H1 (cell line): ENCODE results near the gene CCDC107. TPM values are rescaled to one million over a fixed set of nuclear protein-coding genes. Genes with fewer than 3 reads are reported as not detected.

Experiments
- CTCF ChIA-PET: fragments of 300-600 bp; sonication (Branson Sonifier 250); formaldehyde crosslinking; loops from one replicate; lab custom pipeline; 2021; ENCODE audit not compliant: partially characterized antibody; lab: Charles Lee
- POLR2A ChIA-PET: fragments of 300-600 bp; sonication (Branson Sonifier 250); formaldehyde crosslinking; loops from one replicate; lab custom pipeline; 2021; ENCODE audit warnings: inconsistent platforms; ENCODE audit not compliant: partially characterized antibody; lab: Charles Lee
- DNase-seq, 2 experiments: peaks; one replicate each; pipeline versions ENCODE4 v3.0.0 to v3.0.0-alpha.2; 2010 to 2022; ENCODE audit warnings: low spot score in 2 of 2, low read depth in 1 of 2, mixed read lengths in 1 of 2
- FAIRE-seq: peaks from 2 replicates; lab custom pipeline; 2011; peaks lifted over from hg19 to GRCh38; lab: Jason Lieb, UNC
- H2AFZ ChIP-seq: 2 replicates; pipeline ENCODE4 v1.8.1; 2012; ENCODE audit warnings: low read length, inconsistent platforms
- H2AK5ac ChIP-seq: 2 replicates; pipeline ENCODE4 v1.6.1; 2013; ENCODE audit warnings: low read depth, low read length
- H2BK120ac ChIP-seq: replicated peaks from 2 replicates; pipeline ENCODE3; 2013; ENCODE audit warnings: low read depth, low read length, inconsistent platforms
- H2BK12ac ChIP-seq: 2 replicates; pipeline ENCODE4 v1.6.1; 2013; ENCODE audit warnings: low read depth, low read length
- H2BK15ac ChIP-seq: 2 replicates; pipeline ENCODE4 v1.6.1; 2013; ENCODE audit warnings: low read length
- H2BK20ac ChIP-seq: 2 replicates; pipeline ENCODE4 v1.6.1; 2013; ENCODE audit warnings: low read length
- H2BK5ac ChIP-seq: 2 replicates; pipeline ENCODE4 v1.6.1; 2013; ENCODE audit warnings: low read depth, low read length
- H3K14ac ChIP-seq: 2 replicates; pipeline ENCODE4 v1.6.1; 2013; ENCODE audit warnings: inconsistent platforms; ENCODE audit not compliant: insufficient read length
- H3K18ac ChIP-seq: 2 replicates; pipeline ENCODE4 v1.6.1; 2013; ENCODE audit warnings: low read length; ENCODE audit errors: extremely low read depth
- H3K23ac ChIP-seq: 2 replicates; pipeline ENCODE4 v1.6.1; 2013; ENCODE audit warnings: inconsistent platforms; ENCODE audit not compliant: insufficient read length
- H3K23me2 ChIP-seq: 2 replicates; pipeline ENCODE4 v1.6.1; 2013; ENCODE audit warnings: low read depth, low read length
- H3K27ac ChIP-seq: 2 replicates; pipeline ENCODE4 v1.6.1; 2011; ENCODE audit warnings: low read depth, low read length, inconsistent platforms
- H3K27me3 ChIP-seq, 4 experiments: replicated peaks in 1 of 4; 1 replicate in 1 of 4; 2 replicates in 3 of 4; pipeline versions ENCODE4 v1.6.1 to v1.8.1; 2011 to 2013; ENCODE audit warnings: low read length in 3 of 4, mild to moderate bottlenecking in 3 of 4, inconsistent platforms in 2 of 4, mixed read lengths in 2 of 4, moderate library complexity in 1 of 4; ENCODE audit not compliant: control insufficient read depth in 3 of 4, insufficient read depth in 3 of 4; ENCODE audit errors: extremely low read depth in 1 of 4
- H3K36me3 ChIP-seq, 4 experiments: 2 replicates each; pipeline versions ENCODE4 v1.6.1 to v1.8.1; 2011 to 2013; ENCODE audit warnings: mild to moderate bottlenecking in 4 of 4, low read length in 3 of 4, moderate library complexity in 2 of 4, control low read depth in 1 of 4, inconsistent platforms in 1 of 4; ENCODE audit not compliant: insufficient read depth in 4 of 4, control insufficient read depth in 2 of 4
- H3K4ac ChIP-seq: replicated peaks from 2 replicates; pipeline ENCODE3; 2013; ENCODE audit warnings: low read length, low read depth, mixed read lengths, inconsistent platforms; ENCODE audit not compliant: insufficient read length
- H3K4me1 ChIP-seq, 4 experiments: replicated peaks in 1 of 4; 1 replicate in 1 of 4; 2 replicates in 3 of 4; pipeline versions ENCODE4 v1.6.1 to v1.8.1; 2011 to 2013; ENCODE audit warnings: low read length in 3 of 4, inconsistent platforms in 2 of 4, mixed read lengths in 1 of 4; ENCODE audit not compliant: insufficient read depth in 4 of 4, control insufficient read depth in 3 of 4
- H3K4me2 ChIP-seq, 2 experiments: 2 replicates each; pipeline versions ENCODE4 v1.6.1 to v1.8.1; 2011 to 2013; ENCODE audit warnings: low read depth in 2 of 2, low read length in 2 of 2, control low read depth in 1 of 2, inconsistent platforms in 1 of 2, mild to moderate bottlenecking in 1 of 2; ENCODE audit not compliant: insufficient read depth in 1 of 2
- H3K4me3 ChIP-seq, 4 experiments: fragments of 200-600, 300-600 bp in 1 of 4; sonication (generic), shearing (Covaris generic), sonication (Bioruptor Twin) in 1 of 4; 2 replicates each; pipeline versions ENCODE4 v1.5.1 to v1.8.1; 2011 to 2016; ENCODE audit warnings: low read length in 4 of 4, low read depth in 3 of 4, control low read depth in 2 of 4, inconsistent platforms in 2 of 4, mild to moderate bottlenecking in 2 of 4, mixed read lengths in 1 of 4, moderate library complexity in 1 of 4; ENCODE audit not compliant: insufficient read depth in 2 of 4; ENCODE audit errors: extremely low read depth in 1 of 4
- H3K56ac ChIP-seq: replicated peaks from 2 replicates; pipeline ENCODE3; 2013; ENCODE audit warnings: low read depth, mild to moderate bottlenecking, mixed read lengths, low read length, inconsistent platforms; ENCODE audit not compliant: insufficient read length
- H3K79me1 ChIP-seq: 2 replicates; pipeline ENCODE4 v1.6.1; 2013; ENCODE audit warnings: low read depth, low read length, control low read depth
- H3K79me2 ChIP-seq, 2 experiments: 2 replicates each; pipeline versions ENCODE4 v1.6.1 to v1.8.1; 2012 to 2013; ENCODE audit warnings: low read length in 2 of 2, mild to moderate bottlenecking in 2 of 2, inconsistent platforms in 1 of 2; ENCODE audit not compliant: insufficient read depth in 2 of 2, control insufficient read depth in 1 of 2
- H3K9ac ChIP-seq, 4 experiments: replicated peaks in 1 of 4; 1 replicate in 1 of 4; 2 replicates in 3 of 4; pipeline versions ENCODE4 v1.6.1 to v1.8.1; 2011 to 2013; ENCODE audit warnings: low read depth in 3 of 4, low read length in 3 of 4, control low read depth in 2 of 4, mild to moderate bottlenecking in 2 of 4, moderate library complexity in 2 of 4, inconsistent platforms in 1 of 4; ENCODE audit errors: extremely low read depth in 1 of 4
- H3K9me3 ChIP-seq, 2 experiments: 2 replicates each; pipeline versions ENCODE4 v1.6.1 to v1.8.1; 2012 to 2013; ENCODE audit warnings: mild to moderate bottlenecking in 2 of 2, moderate library complexity in 2 of 2, control low read depth in 1 of 2, inconsistent platforms in 1 of 2, low read depth in 1 of 2, low read length in 1 of 2, mixed read lengths in 1 of 2; ENCODE audit not compliant: insufficient read depth in 2 of 2
- H4K20me1 ChIP-seq, 2 experiments: replicated peaks in 1 of 2; 2 replicates each; pipeline versions ENCODE3 to v1.8.1; 2011 to 2013; ENCODE audit warnings: inconsistent platforms in 2 of 2, low read length in 2 of 2, mild to moderate bottlenecking in 1 of 2; ENCODE audit not compliant: insufficient read depth in 2 of 2, control insufficient read depth in 1 of 2
- H4K5ac ChIP-seq: 2 replicates; pipeline ENCODE4 v1.6.1; 2013; ENCODE audit warnings: low read length, low read depth, mixed read lengths, inconsistent platforms; ENCODE audit not compliant: insufficient read length
- H4K8ac ChIP-seq: 2 replicates; pipeline ENCODE4 v1.8.0; 2013; ENCODE audit warnings: mild to moderate bottlenecking, moderate library complexity, low read length, inconsistent platforms; ENCODE audit not compliant: insufficient read depth; ENCODE audit errors: extremely low read depth
- H4K91ac ChIP-seq: replicated peaks from 2 replicates; pipeline ENCODE3; 2013; ENCODE audit warnings: low read length, mixed read lengths, inconsistent platforms; ENCODE audit not compliant: insufficient read length
- CREB1 ChIP-seq: IDR thresholded peaks from 2 replicates; pipeline ENCODE4 v1.6.1; 2012; ENCODE audit warnings: inconsistent platforms
- WGBS, 2 experiments: shearing (Covaris generic) in 1 of 2; methylation state at CpG; one replicate each; pipeline versions ENCODE4 v1.1.6 to v1.1.7; 2013 to 2015; ENCODE audit warnings: low lambda C conversion rate in 2 of 2, mixed read lengths in 2 of 2, inconsistent platforms in 1 of 2, low coverage in 1 of 2, missing lambda C conversion rate in 1 of 2; ENCODE audit not compliant: insufficient replicate concordance in 2 of 2, insufficient coverage in 1 of 2, insufficient read length in 1 of 2; ENCODE audit errors: extremely low coverage in 1 of 2, missing lambda C conversion rate in 1 of 2; 5-methylcytosine and 5-hydroxymethylcytosine counted together
- polyA plus RNA-seq, 7 experiments: library from polyadenylated mRNA; depleted of rRNA in 3 of 7; stranded (reverse) in 5 of 7; unstranded in 2 of 7; fragments of >200 nt in 5 of 7; fragments of 200-250 nt in 2 of 7; gene quantifications; 1 replicate in 5 of 7; 2 replicates in 1 of 7; 4 replicates in 1 of 7; pipeline versions ENCODE4 v1.2.1 to v1.2.3, GENCODE V29; 2011 to 2013; ENCODE audit warnings: missing spikeins in 2 of 7, mixed read lengths in 2 of 7
- total RNA-seq: library from RNA; stranded (reverse); fragmentation: NEBNext Ultra II Directional; extraction: Animal tissue kit (Norgen Biotek cat#: 25700); gene quantifications from 2 replicates; pipeline ENCODE4 v1.2.1, GENCODE V29; 2021

Gene CCDC107
- total and polyA plus RNA-seq, 2 of the 8 experiments (the other 6 are each of a cell fraction or from before 2014, with no cell fraction given) = 8.2 to 9.0 TPM

GRCh38 chr9:35661756-35662350 lies 3.8 kb downstream of the CCDC107 start:
- Histone ChIP-seq H3K79me1 (peaks cover 2% of the 10 kb centered on the region; the same call in 1 of the 2 replicates), H2BK12ac (no peak overlapping the region), H4K8ac (no peak overlapping the region), H3K18ac (no peak overlapping the region), H2BK20ac (no peak overlapping the region), H3K27me3 (no peaks in the 10 kb centered on the region), H3K23me2 (peaks cover 13% of the 10 kb centered on the region), H3K4me3 (no peak overlapping the region), H3K14ac (no peak overlapping the region), H3K56ac (no peak overlapping the region), H3K23ac (no peak overlapping the region), H3K4ac (no peak overlapping the region), H2AFZ (no peak overlapping the region), H3K27ac (no peak overlapping the region), H3K9ac (no peak overlapping the region), H3K9me3 (no peaks in the 10 kb centered on the region), H3K36me3 (peaks cover 6 to 32% (median 13%) of the 10 kb centered on the region in 4 experiments), H4K20me1 (peaks cover 2 to 6% of the 10 kb centered on the region in 2 experiments), H2BK5ac (no peak overlapping the region), H4K5ac (no peak overlapping the region), H2BK15ac (no peak overlapping the region), H2AK5ac (no peak overlapping the region), H2BK120ac (no peak overlapping the region), H3K4me2 (no peak overlapping the region), H3K79me2 (no peaks in the 10 kb centered on the region; a peak in 1 of 4 replicates), H3K4me1 (peaks cover 0 to 5% (median 2%) of the 10 kb centered on the region in 4 experiments), H4K91ac (no peak overlapping the region)
- POLR2A ChIA-PET = interaction anchor here (0.6 to 7.9 kb wide), 10 partner anchors 10 to 173 kb away, joined by 3 to 84 read pairs (median 5); partner anchors contain the start of genes CA9 and TPM2
- CTCF ChIA-PET = interaction anchor here (0.6 to 15.9 kb wide), 25 partner anchors 8 to 872 kb away, joined by 3 to 347 read pairs (median 6); partner anchors contain the start of genes CA9, CREB3, GBA2 and HINT2
- no peak for FAIRE-seq
- WGBS, 2 experiments = 87% methylated on average over 3 of the region's 3 CpGs; no CpG with 5 or more reads in 1 of the 2 experiments
- no peak for TF ChIP-seq CREB1
- no peak for DNase-seq
